Astrocyte (in vitro differentiated cells and primary cell): Measurements from ENCODE around the gene ENG.

Source experiments
- EZH2 ChIP-seq: IDR thresholded peaks from 2 replicates; pipeline ENCODE4 v1.6.1; 2012; ENCODE audit warnings: mild to moderate bottlenecking, low read length, inconsistent platforms; ENCODE audit not compliant: insufficient read depth
- TF ChIP-seq, protein P1 (sequence below): IDR thresholded peaks from 2 replicates; pipeline ENCODE4 v1.5.1; 2011; ENCODE audit warnings: low read depth, mild to moderate bottlenecking, inconsistent platforms, low read length, moderate library complexity; ENCODE audit not compliant: insufficient read depth

DNA sequence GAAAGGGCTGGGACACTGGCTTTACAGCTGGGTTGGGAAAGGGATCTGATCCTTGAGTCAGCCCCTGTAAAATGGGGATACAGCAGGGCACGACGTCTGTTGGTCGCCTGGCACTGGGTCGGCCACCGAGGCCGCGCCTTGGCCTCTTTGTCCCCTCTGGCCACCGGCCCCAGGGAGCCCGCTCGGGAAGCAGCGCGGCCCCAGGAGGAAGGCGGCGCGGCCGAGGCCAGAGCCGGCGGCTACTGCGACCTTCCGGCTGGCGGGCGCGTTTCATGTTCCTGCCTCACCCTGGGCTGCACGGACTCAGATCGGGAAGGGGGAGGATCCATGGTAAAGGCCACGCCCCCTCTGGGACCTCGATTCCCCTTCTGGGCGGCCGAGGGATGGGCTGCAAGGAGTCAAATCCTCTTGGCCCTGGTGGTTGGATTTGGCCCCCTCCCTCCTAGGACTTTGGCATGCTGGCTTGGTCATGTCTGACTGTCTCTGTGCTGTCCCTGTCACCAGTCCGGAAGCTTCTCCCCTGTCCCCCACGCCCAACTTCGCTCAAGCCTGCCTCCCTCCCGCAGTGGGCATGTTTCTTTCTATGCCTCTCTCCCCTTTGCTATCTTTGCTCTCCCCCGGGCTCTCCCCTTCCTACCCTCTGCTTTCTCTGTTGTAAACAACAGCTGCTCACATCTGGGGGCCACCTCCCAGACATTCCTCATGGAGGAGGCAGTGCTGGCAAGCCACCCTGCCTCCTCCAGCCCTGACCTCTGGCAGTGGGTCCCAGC is 26.0 kb downstream of the ENG start:
- TF ChIP-seq, protein P1, sequence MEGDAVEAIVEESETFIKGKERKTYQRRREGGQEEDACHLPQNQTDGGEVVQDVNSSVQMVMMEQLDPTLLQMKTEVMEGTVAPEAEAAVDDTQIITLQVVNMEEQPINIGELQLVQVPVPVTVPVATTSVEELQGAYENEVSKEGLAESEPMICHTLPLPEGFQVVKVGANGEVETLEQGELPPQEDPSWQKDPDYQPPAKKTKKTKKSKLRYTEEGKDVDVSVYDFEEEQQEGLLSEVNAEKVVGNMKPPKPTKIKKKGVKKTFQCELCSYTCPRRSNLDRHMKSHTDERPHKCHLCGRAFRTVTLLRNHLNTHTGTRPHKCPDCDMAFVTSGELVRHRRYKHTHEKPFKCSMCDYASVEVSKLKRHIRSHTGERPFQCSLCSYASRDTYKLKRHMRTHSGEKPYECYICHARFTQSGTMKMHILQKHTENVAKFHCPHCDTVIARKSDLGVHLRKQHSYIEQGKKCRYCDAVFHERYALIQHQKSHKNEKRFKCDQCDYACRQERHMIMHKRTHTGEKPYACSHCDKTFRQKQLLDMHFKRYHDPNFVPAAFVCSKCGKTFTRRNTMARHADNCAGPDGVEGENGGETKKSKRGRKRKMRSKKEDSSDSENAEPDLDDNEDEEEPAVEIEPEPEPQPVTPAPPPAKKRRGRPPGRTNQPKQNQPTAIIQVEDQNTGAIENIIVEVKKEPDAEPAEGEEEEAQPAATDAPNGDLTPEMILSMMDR: no peak
- no peak for TF ChIP-seq EZH2
